ENCODE data around the gene WDR45B.

- TF ChIP-seq CTCF (IDR thresholded peaks at IDR 0.05) (no peak), EZH2 (IDR thresholded peaks at IDR 0.05; ENCODE audit: borderline replicate concordance, insufficient read depth, low read depth, low read length, poor library complexity, severe bottlenecking) (no peak)
Measured at GRCh38 chr17:82640036-82640435, 8.2 kb downstream of the WDR45B start.
